Measurements from ENCODE around the gene DYRK2.

DNA sequence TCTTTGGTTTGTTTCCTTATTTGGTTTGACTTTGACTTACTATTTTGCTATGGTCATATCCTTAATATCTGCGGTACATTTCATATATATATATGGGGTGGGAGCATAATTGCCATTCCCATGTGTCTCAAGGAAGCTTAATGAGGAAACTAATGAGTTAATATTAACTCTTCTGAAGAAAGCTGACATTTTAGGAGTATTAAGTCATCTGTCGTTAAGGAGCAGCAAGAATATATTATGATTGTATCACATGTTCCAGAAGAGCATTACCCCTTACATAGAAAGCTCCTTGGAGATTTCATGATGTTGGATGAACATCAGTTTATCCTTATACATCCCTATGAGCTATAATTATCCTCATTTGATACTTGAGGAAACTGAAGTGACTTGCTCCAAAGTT, 15.6 kb downstream of the DYRK2 start:
- no peak for TF ChIP-seq CTCF (IDR thresholded peaks at IDR 0.05)
- TF ChIP-seq POLR2A (IDR thresholded peaks at IDR 0.05) = no peak

Data from breast epithelium (tissue), 3 donors.